HepG2 (cell line): ENCODE results near the gene DACT2.

ENCODE experiments used
- DNMT3B ChIP-seq: conservative IDR thresholded peaks from 2 replicates; pipeline ENCODE4 v1.6.1; 2016; ENCODE audit warnings: missing biosample characterization, control low read depth
- EZH2 ChIP-seq: conservative IDR thresholded peaks from 2 replicates; pipeline ENCODE4 v1.6.1; 2012; ENCODE audit warnings: mild to moderate bottlenecking, low read depth, low read length, moderate library complexity
- FOXC1 ChIP-seq: sonication (generic); formaldehyde crosslinking; IDR thresholded peaks from 2 replicates; pipeline ENCODE4 v1.8.0; 2022; ENCODE audit warnings: mild to moderate bottlenecking, missing genetic modification reagents, borderline replicate concordance
- JUND ChIP-seq: sonication (generic); formaldehyde crosslinking; IDR thresholded peaks from 2 replicates; pipeline ENCODE4 v1.8.0; 2022; ENCODE audit warnings: mild to moderate bottlenecking, missing genetic modification reagents
- MZF1 ChIP-seq: sonication (generic); formaldehyde crosslinking; IDR thresholded peaks from 2 replicates; pipeline ENCODE4 v1.8.1; 2023; ENCODE audit warnings: mild to moderate bottlenecking, missing genetic modification reagents, borderline replicate concordance
- PHB2 ChIP-seq: fragments of 450-650 bp; IDR thresholded peaks from 2 replicates; pipeline ENCODE4 v1.6.1; 2018; ENCODE audit not compliant: partially characterized antibody
- POLR2A ChIP-seq, 2 experiments: IDR thresholded peaks; 2 replicates each; pipeline ENCODE4 v1.6.1; 2011; ENCODE audit warnings: low read depth in 2 of 2, low read length in 2 of 2, mild to moderate bottlenecking in 1 of 2, moderate library complexity in 1 of 2; ENCODE audit not compliant: insufficient read depth in 1 of 2
- POLR2AphosphoS5 ChIP-seq: IDR thresholded peaks from 2 replicates; pipeline ENCODE4 v1.6.1; 2012; ENCODE audit warnings: low read depth, low read length
- RAD21 ChIP-seq: fragments of 450-650 bp; formaldehyde crosslinking; IDR thresholded peaks from 2 replicates; pipeline ENCODE4 v1.5.0; 2020; ENCODE audit warnings: mild to moderate bottlenecking
- ZNF10 ChIP-seq: sonication (generic); formaldehyde crosslinking; IDR thresholded peaks from 2 replicates; pipeline ENCODE4 v1.4.0; 2020; ENCODE audit warnings: mild to moderate bottlenecking, low read depth, missing genetic modification reagents, borderline replicate concordance
- ZNF562 ChIP-seq: sonication (generic); formaldehyde crosslinking; IDR thresholded peaks from 2 replicates; pipeline ENCODE4 v1.8.0; 2022; ENCODE audit warnings: missing genetic modification reagents, borderline replicate concordance
- ZNF772 ChIP-seq: sonication (generic); formaldehyde crosslinking; IDR thresholded peaks from 2 replicates; pipeline ENCODE4 v1.5.0; 2020; ENCODE audit warnings: mild to moderate bottlenecking, missing genetic modification reagents
- TF ChIP-seq, protein P1 (sequence below): sonication (generic); formaldehyde crosslinking; IDR thresholded peaks from 2 replicates; pipeline ENCODE4 v1.5.0; 2020; ENCODE audit warnings: mild to moderate bottlenecking, missing genetic modification reagents, moderate library complexity

DNA sequence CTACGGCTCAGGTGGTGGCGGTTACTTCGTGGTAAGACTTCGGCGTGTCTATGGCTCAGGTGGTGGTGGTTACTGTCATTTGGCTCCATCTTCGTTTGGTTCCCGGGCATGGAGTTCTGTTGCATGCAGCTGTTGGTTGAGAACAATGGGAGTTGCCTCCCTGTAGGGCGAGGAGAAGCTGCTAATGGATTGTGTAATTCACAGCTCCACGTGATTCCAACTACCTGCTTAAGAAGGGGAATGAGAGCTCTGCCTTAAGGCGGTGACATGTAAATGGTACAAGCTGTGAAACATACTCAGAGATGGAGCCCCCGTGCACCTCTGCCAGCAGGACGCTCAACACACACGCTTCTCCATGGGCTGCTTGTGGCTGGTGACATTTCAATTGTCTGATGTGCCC, 12.4 kb upstream of the DACT2 start:
- TF ChIP-seq, protein P1, sequence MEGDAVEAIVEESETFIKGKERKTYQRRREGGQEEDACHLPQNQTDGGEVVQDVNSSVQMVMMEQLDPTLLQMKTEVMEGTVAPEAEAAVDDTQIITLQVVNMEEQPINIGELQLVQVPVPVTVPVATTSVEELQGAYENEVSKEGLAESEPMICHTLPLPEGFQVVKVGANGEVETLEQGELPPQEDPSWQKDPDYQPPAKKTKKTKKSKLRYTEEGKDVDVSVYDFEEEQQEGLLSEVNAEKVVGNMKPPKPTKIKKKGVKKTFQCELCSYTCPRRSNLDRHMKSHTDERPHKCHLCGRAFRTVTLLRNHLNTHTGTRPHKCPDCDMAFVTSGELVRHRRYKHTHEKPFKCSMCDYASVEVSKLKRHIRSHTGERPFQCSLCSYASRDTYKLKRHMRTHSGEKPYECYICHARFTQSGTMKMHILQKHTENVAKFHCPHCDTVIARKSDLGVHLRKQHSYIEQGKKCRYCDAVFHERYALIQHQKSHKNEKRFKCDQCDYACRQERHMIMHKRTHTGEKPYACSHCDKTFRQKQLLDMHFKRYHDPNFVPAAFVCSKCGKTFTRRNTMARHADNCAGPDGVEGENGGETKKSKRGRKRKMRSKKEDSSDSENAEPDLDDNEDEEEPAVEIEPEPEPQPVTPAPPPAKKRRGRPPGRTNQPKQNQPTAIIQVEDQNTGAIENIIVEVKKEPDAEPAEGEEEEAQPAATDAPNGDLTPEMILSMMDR (CRISPR knock-in tag): no peak
- TF ChIP-seq PHB2 (no peak), FOXC1 (no peak), POLR2A (IDR thresholded peaks at IDR 0.05; ENCODE audit: insufficient read depth in 1 of 2, low read depth in 2 of 2, low read length in 2 of 2) (no peak), EZH2 (no peak), ZNF562 (CRISPR knock-in tag) (no peak), ZNF772 (CRISPR knock-in tag) (no peak), JUND (CRISPR knock-in tag) (no peak), RAD21 (CRISPR knock-in tag) (no peak), DNMT3B (no peak), POLR2AphosphoS5 (no peak), MZF1 (no peak), ZNF10 (no peak)
